Measurements from ENCODE around the gene PNMA6A. TPM values are rescaled to one million over a fixed set of nuclear protein-coding genes. Genes with fewer than 3 reads are reported as not detected.
"Not testable (repeated sequence)": the region's sequence is repeated elsewhere in the genome, so short reads cannot be mapped to it uniquely, and the experiment has no call there.

Gene PNMA6A
- total RNA-seq, 2 experiments from 2014 or later = 2.2 to 9.8 TPM

DNA sequence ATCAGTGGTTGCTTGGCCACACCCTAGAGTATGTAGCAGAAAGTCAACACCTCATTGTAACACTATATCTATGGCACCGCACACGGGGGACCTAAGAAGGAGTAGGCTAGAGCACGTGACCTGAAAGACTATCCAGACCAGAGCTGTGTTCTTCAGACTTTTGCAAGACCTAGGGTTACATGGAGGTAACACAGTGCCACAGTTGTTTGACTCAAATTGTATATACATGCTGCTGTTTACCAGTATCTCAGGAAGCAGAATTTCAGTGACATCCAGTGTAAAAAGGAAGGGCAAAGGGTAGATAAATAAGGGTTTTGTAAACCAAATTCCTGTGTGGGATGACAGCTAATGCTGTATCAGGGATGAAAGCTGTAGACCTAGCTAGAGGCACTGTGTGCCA is 30.2 kb downstream of the PNMA6A start:
- H3K9me3 ChIP-seq (ENCODE audit: low read length) = peaks cover 9% of the 10 kb centered on the region; the same call in 1 of the 2 replicates
- no peak for TF ChIP-seq EZH2phosphoT487 (IDR thresholded peaks at IDR 0.05; ENCODE audit: borderline replicate concordance, low read depth, low read length)
- TF ChIP-seq, protein P1, sequence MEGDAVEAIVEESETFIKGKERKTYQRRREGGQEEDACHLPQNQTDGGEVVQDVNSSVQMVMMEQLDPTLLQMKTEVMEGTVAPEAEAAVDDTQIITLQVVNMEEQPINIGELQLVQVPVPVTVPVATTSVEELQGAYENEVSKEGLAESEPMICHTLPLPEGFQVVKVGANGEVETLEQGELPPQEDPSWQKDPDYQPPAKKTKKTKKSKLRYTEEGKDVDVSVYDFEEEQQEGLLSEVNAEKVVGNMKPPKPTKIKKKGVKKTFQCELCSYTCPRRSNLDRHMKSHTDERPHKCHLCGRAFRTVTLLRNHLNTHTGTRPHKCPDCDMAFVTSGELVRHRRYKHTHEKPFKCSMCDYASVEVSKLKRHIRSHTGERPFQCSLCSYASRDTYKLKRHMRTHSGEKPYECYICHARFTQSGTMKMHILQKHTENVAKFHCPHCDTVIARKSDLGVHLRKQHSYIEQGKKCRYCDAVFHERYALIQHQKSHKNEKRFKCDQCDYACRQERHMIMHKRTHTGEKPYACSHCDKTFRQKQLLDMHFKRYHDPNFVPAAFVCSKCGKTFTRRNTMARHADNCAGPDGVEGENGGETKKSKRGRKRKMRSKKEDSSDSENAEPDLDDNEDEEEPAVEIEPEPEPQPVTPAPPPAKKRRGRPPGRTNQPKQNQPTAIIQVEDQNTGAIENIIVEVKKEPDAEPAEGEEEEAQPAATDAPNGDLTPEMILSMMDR (conservative IDR thresholded peaks at IDR 0.05; ENCODE audit: low read length) = no peak
- no peaks in the 10 kb centered on the region; the same call in 1 of the 2 replicates for H3K36me3 ChIP-seq (ENCODE audit: insufficient read depth, low read length)
- CTCF ChIA-PET (ENCODE audit: unreplicated experiment) = no interaction called here
- peaks cover 14% of the 10 kb centered on the region for H3K4me1 ChIP-seq (ENCODE audit: insufficient read depth, low read length, poor library complexity, severe bottlenecking)
- H2AFZ ChIP-seq (ENCODE audit: low read length) = no peak overlapping the region
- H4K20me1 ChIP-seq (ENCODE audit: insufficient read depth, low read length) = no peaks in the 10 kb centered on the region
- H3K27ac ChIP-seq (ENCODE audit: low read depth, low read length, poor library complexity, severe bottlenecking) = no peak overlapping the region
- H3K9me2 ChIP-seq (ENCODE audit: insufficient read depth, low read length) = no peaks in the 10 kb centered on the region
- POLR2A ChIA-PET = no interaction called here
- H3K79me2 ChIP-seq (ENCODE audit: insufficient read depth, low read depth, low read length) = no peaks in the 10 kb centered on the region
- intact Hi-C loops (cut with micrococcal nuclease; ENCODE audit: unreplicated experiment) = no loop called here
- BruUV-seq (replicated peaks) = no TSS peak
- no peak for DNase-seq (ENCODE audit: low spot score)
- H3K4me3 ChIP-seq (ENCODE audit: low read depth, low read length, poor library complexity, severe bottlenecking) = no peak overlapping the region
- no peak overlapping the region for H3K4me2 ChIP-seq (ENCODE audit: low read length)

DNA sequence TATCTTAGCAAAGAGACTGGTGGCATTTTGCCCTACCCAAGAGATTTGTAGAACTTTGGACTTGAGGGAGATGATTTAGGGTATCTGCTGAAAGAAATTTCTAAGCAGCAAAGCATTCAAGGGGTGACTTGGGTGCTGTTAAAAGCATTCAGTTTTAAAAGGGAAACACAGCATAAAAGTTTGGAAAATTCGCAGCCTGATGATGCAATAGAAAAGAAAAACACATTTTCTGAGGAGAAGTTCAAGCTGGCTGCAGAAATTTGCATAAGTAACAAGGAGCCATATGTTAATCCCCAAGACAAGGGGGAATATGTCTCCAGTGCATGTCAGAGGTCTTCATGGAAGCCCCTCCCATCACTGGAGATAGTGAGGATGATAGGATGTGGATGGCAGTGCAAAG is 32.7 kb downstream of the PNMA6A start:
- peak overlapping the region; percentile 48 for H3K4me3 ChIP-seq (ENCODE audit: low read depth, low read length, poor library complexity, severe bottlenecking)
- H3K9me2 ChIP-seq (ENCODE audit: insufficient read depth, low read length); BruUV-seq (replicated peaks); H4K20me1 ChIP-seq (ENCODE audit: insufficient read depth, low read length); H3K36me3 ChIP-seq (ENCODE audit: insufficient read depth, low read length); CTCF ChIA-PET (ENCODE audit: unreplicated experiment); H3K9me3 ChIP-seq (ENCODE audit: low read length); POLR2A ChIA-PET; DNase-seq (ENCODE audit: low spot score); intact Hi-C loops (cut with micrococcal nuclease; ENCODE audit: unreplicated experiment); H2AFZ ChIP-seq (ENCODE audit: low read length); H3K79me2 ChIP-seq (ENCODE audit: insufficient read depth, low read depth, low read length): not testable (repeated sequence)
- H3K4me1 ChIP-seq (ENCODE audit: insufficient read depth, low read length, poor library complexity, severe bottlenecking) = peaks cover 14% of the 10 kb centered on the region
- H3K27ac ChIP-seq (ENCODE audit: low read depth, low read length, poor library complexity, severe bottlenecking) = peak overlapping the region; percentile 98
- peak overlapping the region; percentile 60 for H3K4me2 ChIP-seq (ENCODE audit: low read length)

DNA sequence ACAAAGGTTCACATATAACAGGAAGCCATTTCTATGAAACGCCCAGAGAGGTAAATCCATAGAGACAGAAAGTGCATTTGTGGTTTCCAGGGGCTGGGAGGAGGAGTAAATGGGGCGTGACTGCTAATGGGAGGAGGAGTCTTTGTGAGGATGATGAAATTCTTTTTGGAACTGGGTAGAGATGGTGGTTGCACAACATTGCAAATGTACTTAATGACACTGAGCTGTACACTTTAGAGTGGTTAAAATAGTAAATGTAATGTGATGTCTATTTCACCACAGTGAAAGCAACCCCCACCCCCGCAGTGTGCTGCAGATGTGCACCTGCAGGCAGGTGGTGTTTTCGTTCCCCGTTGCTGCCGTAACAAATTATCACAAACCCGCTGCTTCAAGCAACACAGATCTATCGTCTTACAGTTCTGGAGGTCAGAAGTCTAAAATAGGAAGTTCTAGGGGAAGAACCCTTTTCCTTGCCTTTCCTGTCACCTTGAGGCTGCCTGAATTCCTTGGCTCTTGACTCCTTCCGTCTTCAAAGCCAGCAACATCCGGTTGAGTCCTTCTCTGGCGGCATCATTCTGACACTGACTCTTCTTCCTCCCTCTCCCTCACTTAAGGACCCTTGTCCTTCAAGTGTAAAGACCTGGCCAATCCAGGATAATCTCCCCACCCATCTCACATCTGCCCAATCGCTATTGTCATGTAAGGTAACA is 34.0 kb downstream of the PNMA6A start:
- Histone ChIP-seq H3K27ac (ENCODE audit: low read depth, low read length, poor library complexity, severe bottlenecking) (peak overlapping the region; percentile 98), H2AFZ (ENCODE audit: low read length) (peak overlapping the region; percentile 61; the same call in 1 of the 2 replicates), H3K4me2 (ENCODE audit: low read length) (peak overlapping the region; percentile 60), H3K4me1 (ENCODE audit: insufficient read depth, low read length, poor library complexity, severe bottlenecking) (peaks cover 14% of the 10 kb centered on the region)
- DNase-seq (ENCODE audit: low spot score); H4K20me1 ChIP-seq (ENCODE audit: insufficient read depth, low read length); H3K9me3 ChIP-seq (ENCODE audit: low read length); H3K9me2 ChIP-seq (ENCODE audit: insufficient read depth, low read length); CTCF ChIA-PET (ENCODE audit: unreplicated experiment); H3K79me2 ChIP-seq (ENCODE audit: insufficient read depth, low read depth, low read length); H3K36me3 ChIP-seq (ENCODE audit: insufficient read depth, low read length); intact Hi-C loops (cut with micrococcal nuclease; ENCODE audit: unreplicated experiment); POLR2A ChIA-PET; H3K4me3 ChIP-seq (ENCODE audit: low read depth, low read length, poor library complexity, severe bottlenecking): not testable (repeated sequence)
- TSS peak; percentile 88 for BruUV-seq (replicated peaks)

DNA sequence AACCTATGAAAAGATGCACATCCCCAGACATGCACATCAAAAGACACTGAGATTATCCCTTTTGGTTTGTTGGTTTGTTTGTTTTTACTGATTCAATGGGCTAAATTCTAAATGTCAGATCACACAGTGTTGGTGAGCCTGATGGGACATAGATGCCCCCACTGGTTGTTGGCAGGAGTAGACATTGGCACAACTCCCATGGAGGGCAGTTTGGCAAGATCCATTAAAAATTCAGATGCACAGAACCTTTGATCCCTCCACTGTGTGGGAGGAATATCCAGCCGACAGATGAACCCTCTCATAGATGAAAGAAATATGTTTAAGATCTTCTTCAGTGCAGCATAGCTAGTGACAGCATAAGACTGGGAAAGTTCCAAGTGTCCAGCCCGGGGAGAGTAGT is 38.5 kb downstream of the PNMA6A start:
- H3K79me2 ChIP-seq (ENCODE audit: insufficient read depth, low read depth, low read length); BruUV-seq (replicated peaks); H4K20me1 ChIP-seq (ENCODE audit: insufficient read depth, low read length); POLR2A ChIA-PET; intact Hi-C loops (cut with micrococcal nuclease; ENCODE audit: unreplicated experiment); CTCF ChIA-PET (ENCODE audit: unreplicated experiment); H3K9me2 ChIP-seq (ENCODE audit: insufficient read depth, low read length); H3K27ac ChIP-seq (ENCODE audit: low read depth, low read length, poor library complexity, severe bottlenecking); H2AFZ ChIP-seq (ENCODE audit: low read length); H3K4me3 ChIP-seq (ENCODE audit: low read depth, low read length, poor library complexity, severe bottlenecking); DNase-seq (ENCODE audit: low spot score); H3K36me3 ChIP-seq (ENCODE audit: insufficient read depth, low read length); H3K9me3 ChIP-seq (ENCODE audit: low read length); H3K4me2 ChIP-seq (ENCODE audit: low read length); H3K4me1 ChIP-seq (ENCODE audit: insufficient read depth, low read length, poor library complexity, severe bottlenecking): not testable (repeated sequence)

DNA sequence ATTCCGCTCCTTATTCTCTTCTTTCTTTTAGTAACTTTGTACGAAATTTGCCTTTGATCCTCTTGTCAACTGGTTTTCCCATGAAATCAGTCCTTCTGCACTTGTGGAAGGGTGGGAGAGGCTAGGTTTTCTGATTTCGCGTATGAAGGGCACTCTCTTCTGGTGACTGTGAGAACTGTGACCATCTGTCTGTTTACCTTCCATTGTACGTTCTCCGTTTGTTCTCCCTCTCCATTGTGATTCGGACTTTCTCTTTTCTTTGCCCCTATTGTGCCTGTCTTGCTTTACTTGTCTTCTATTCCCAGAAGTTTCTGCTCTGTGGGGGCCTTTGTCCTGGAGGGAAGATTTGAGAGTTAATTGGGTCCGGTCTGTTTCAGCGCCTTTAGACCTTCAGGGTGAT is 41.6 kb downstream of the PNMA6A start:
- BruUV-seq (replicated peaks); DNase-seq (ENCODE audit: low spot score); H2AFZ ChIP-seq (ENCODE audit: low read length); H4K20me1 ChIP-seq (ENCODE audit: insufficient read depth, low read length); H3K79me2 ChIP-seq (ENCODE audit: insufficient read depth, low read depth, low read length); H3K9me3 ChIP-seq (ENCODE audit: low read length); intact Hi-C loops (cut with micrococcal nuclease; ENCODE audit: unreplicated experiment); H3K36me3 ChIP-seq (ENCODE audit: insufficient read depth, low read length); H3K4me2 ChIP-seq (ENCODE audit: low read length); POLR2A ChIA-PET; H3K4me3 ChIP-seq (ENCODE audit: low read depth, low read length, poor library complexity, severe bottlenecking); H3K9me2 ChIP-seq (ENCODE audit: insufficient read depth, low read length); H3K27ac ChIP-seq (ENCODE audit: low read depth, low read length, poor library complexity, severe bottlenecking); CTCF ChIA-PET (ENCODE audit: unreplicated experiment); H3K4me1 ChIP-seq (ENCODE audit: insufficient read depth, low read length, poor library complexity, severe bottlenecking): not testable (repeated sequence)

DNA sequence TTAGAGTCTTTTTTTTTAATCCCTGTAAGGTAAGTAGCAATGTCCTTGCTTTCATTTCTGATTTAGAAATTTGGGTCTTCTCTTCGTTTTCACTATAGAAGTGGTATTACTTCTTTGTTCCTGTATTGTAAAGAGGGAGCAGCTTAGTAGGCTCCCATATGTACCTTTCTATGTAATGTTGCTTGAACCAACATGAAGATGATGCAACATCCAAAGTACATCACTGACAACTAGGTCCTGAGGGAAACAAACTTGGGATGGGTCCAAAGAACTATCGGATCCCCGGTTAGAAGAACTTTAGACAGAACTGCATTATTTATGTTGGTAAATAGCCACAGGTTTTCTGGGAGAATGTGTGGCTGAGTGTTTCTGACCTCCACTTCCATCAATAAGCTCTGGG is 45.5 kb downstream of the PNMA6A start:
- intact Hi-C loops (cut with micrococcal nuclease; ENCODE audit: unreplicated experiment); H3K4me1 ChIP-seq (ENCODE audit: insufficient read depth, low read length, poor library complexity, severe bottlenecking): not testable (repeated sequence)

More for the DNA sequence above, 45.5 kb downstream of the PNMA6A start:
- H3K9me3 ChIP-seq (ENCODE audit: low read length); H4K20me1 ChIP-seq (ENCODE audit: insufficient read depth, low read length); H3K4me3 ChIP-seq (ENCODE audit: low read depth, low read length, poor library complexity, severe bottlenecking); H2AFZ ChIP-seq (ENCODE audit: low read length); H3K27ac ChIP-seq (ENCODE audit: low read depth, low read length, poor library complexity, severe bottlenecking); DNase-seq (ENCODE audit: low spot score); H3K9me2 ChIP-seq (ENCODE audit: insufficient read depth, low read length); POLR2A ChIA-PET; H3K79me2 ChIP-seq (ENCODE audit: insufficient read depth, low read depth, low read length); CTCF ChIA-PET (ENCODE audit: unreplicated experiment); BruUV-seq (replicated peaks); H3K36me3 ChIP-seq (ENCODE audit: insufficient read depth, low read length); H3K4me2 ChIP-seq (ENCODE audit: low read length): not testable (repeated sequence)
